ENCODE measurements around the gene RAP1B.

Gene RAP1B

GRCh38 chr12:68612202-68612601, 1.5 kb downstream of the RAP1B start:
- DNase-seq, result no peak

DNA sequence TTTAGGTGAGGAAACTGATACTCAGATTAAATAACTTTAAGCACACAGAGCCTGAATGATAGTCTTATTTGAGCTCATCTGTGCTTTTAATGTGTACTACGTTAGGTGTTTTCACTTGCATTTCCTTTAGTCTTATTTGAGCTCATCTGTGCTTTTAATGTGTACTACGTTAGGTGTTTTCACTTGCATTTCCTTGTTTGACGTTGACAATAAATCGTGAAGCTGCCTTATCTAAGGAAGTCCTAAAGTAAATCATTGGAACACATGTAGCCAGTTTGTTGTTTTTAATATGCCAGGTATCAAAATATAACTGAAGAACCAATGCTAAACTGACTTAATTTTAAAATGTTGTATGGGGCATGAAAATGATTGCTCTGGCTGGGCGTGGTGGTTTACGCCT, 2.0 kb downstream of the RAP1B start:
- no peak for DNase-seq

- peak; percentile 50 for DNase-seq
These were observed 2.7 kb downstream of the RAP1B start for GRCh38 chr12:68613209-68613904.

DNA sequence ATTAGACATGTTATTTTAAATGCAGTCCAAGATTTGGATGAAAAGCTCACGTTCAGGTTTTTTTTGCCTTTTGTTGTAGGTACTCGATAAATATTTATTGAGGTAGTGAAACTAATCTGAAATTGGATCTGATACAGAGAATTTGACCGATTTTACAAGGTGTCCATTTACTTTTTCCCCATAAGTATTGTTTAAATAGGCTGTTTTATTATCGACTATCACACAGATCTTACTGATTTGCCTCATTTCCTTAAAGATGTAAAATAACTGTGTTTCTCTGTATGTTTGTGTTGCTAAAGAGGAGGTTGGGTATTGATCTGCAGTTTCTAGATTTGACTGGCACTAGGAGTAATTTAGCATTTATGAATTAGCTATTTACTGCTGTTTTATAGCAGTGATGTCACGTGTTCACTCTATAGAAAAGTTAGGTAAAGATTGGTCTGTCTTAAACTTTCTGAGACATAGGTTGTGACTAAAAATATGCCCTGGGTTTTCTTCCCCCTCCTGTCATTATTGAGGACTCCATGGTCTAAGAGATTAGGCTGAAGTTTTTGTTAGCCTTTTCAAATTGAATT, 3.5 kb downstream of the RAP1B start:
- DNase-seq, result no peak

DNA sequence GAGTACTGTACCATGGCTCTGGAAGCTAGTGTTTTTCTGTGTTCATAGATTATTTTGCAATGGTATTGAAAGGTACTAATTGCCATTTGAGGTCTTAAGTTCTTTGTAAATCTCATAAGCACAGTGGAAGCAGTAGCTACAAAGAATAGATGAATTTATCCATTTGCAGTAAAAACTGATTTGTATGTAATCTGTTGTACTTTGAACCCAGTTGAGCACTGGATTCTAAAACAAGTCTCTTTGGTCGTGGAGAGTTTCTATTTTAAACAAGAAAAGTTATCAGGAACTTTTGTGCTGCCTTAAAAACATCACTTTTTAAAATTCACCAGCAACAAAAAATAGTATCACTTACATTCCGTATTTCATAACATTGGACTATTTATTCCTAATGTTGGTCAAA, 4.1 kb downstream of the RAP1B start:
- DNase-seq, result no peak

DNA sequence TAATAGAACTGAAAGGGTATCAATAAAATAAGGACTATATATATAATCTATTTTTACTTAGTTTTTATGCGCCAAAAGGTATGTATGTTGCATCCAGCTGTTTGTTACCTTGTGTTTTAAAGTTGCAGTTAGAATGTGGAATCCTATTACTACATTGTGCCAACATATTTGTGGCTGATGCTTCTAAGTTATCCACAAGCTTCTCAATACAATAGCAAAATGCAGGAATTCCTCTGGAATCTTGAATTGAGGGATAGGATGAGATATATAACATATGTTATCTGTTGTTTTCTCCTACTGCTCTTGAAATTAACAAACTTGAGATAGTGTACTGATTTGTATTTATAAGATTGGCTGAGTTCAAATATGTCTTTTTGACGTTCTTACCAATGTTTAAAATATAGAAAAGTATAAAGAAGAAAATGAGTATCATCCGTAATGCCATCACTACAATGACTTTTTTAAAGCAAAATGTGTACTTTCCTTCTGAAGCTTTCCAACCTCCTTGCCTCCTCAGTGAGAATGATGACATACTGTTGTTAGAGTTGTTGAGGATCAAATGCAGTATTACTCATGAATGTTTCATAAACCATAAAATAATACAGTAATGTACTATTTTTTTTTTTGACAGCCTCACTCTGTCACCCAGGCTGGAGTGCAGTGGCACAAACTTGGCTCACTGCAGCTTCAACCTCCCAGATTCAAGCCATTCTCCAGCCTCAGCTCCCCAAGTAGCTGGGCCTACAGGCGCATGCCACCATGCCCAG, 6.6 kb downstream of the RAP1B start:
- no peak for DNase-seq

DNA sequence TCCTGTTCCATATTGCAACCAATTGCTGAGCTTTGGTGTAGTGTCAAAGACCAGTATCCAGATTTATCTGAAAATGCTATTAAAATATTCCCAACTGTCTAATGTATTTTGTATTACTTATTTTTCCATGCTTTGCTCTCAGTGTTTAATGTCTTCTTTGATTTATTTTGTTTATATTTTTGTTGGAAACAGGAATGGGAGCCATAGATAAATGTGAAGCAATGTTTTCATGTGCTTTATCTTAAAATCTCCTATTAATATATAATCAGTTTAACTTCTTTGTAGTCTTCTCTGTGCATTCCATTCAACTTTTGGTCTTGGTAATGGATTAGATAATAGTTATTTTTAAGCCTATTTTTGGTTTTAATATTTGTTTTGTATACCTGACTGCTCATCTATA, 8.8 kb downstream of the RAP1B start:
- DNase-seq, result no peak

- no peak for DNase-seq
These were observed 10.1 kb downstream of the RAP1B start for GRCh38 chr12:68620519-68621471.

DNA sequence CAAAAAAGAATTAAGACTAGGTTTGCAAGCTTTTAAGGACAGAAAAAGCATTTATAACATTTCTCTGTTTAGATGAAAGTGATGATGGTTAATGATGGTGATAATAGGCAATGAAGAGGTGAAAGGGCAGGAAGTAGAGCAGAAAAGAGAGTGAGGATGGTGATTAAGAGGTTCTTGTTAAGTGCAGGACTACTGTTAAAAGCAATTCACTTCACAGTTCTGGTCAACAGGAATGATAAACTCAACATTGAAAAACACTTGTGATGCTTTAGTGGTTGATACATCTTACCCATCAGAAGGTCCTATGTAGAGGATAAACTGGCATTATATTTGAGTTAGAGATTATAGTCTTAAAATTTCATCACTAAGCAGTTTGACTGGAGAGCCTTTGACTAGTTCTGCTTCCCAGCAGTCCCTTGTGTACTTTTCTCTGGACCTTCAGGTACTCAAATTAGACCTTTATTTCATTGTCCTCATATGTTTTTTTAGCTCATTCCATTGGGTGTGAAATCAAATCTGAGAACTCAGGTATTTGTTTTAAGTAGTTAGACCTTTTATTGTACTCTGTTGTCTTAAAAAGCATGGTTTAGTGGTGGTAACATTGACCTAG, 10.9 kb downstream of the RAP1B start:
- DNase-seq, result no peak

DNA sequence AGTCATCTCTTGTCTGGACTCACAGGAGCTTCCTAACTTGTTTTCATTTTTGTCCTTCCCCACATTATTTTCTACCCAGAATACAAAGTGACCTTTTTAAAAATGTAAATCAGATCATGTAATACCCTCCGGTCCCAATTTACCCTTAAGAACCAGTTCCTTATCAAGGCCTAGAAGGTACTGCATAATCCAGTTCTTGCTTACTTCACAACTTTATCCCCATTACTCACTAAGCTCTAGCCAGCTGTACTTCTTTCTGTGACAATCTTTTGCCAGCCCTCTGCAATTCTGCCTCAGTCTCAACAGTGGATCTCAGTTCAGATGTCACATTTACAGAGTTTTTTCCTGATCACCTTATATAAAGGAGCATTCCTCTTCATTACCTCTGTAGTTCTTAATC, 11.6 kb downstream of the RAP1B start:
- DNase-seq, result no peak

DNA sequence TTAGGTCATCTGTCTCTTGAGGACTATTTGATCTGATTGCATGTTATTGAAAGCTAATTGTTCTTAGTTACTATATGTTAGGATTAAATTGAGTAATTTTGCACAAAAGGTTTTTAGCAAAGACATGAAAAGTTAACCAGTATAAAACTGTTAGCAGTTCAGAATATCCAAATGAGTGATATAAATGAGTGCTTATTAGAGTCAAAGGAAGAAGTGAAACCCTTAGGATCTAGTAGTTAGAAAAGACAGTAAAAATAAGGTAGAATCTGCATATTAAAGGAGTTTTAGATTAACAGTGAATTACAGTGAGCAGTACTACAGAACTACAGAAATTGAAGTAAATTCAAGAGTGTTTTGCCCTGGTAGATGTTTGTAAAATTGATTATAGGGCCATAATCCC, 12.4 kb downstream of the RAP1B start:
- DNase-seq, result no peak

DNA sequence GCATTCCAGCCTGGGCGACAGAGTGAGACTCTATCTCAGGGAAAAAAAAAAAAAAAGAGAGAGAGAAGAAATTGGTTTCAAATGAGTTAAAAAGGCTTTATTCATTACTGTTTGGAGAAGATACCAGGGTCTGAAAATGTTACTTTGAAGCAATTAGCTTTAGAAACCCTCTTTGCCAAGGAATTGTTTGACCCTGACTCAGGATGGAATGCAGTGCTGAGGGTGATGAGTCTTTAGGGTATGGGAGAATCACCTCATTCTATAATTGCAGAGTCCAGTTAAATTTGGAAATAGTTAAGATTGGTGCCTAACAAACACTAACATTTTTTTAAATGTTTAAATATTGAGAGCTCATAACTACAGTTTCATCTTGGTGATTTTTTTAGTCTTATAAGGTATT, 13.3 kb downstream of the RAP1B start:
- DNase-seq, result no peak

DNA sequence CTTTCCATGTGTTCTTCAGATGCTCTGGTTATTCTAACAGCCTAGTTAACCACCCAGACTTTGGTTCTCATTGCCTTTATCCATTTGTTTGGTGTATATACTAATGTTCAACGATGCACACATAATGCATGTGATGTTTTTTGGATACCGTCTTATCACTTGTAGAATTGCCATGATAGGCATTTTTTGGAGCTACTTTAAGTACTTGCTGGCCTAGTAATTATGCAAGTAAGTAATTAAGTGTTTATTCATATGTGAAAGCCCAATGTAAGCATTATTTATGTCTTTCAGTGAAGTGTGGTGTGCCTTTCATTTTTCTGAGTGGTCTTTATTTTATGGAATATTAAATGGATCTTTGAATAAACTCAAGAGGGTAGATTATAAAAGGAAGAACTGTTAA, 14.2 kb downstream of the RAP1B start:
- no peak for DNase-seq

DNA sequence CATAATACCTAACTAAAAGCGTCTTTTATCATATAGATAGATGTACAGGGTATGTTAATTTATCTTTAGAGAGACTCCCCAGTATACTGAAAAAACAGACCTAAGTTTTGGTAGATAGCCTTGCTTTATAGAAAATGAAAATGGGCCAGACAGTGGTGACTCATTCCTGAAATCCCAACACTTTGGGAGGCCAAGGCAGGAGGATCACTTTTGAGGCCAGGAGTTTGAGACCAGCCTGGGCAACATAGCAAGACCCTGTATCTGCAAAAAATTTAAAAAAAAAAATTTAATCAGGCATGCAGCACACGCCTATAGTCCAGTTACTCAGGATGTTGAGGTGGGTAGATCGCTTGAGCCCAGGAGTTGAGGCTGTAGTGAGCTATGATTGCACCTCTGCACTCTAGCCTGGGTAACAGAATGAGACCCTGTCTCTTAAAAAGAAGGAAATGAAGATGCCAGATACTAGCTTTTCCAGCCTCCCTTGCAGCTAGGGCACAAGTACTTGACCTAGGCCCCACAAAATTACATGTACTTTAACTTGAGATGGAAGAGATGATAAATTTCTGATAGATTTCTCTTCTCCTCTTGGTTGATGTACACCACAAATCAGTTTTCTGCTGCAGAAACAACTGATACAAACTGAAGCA, 17.1 kb downstream of the RAP1B start:
- DNase-seq, result no peak

DNA sequence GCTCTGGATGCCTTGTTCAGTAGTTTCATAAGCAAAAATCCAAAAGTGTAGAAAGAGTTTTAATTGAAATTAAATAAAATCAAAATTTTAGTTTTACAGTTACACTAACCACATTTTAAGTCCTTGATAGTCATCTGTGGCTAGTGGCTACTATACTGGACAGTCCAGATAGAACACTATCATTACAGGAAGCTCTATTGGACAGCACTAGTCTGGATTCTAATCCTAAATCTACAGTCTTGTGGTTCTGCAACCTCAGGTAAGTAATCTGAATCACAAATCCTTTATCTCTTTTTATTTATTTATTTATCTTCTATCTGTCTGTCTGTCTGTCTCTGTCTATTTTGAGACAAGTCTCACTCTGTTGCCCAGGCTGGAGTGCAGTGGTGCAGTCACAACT, 18.0 kb downstream of the RAP1B start:
- DNase-seq, result no peak

DNA sequence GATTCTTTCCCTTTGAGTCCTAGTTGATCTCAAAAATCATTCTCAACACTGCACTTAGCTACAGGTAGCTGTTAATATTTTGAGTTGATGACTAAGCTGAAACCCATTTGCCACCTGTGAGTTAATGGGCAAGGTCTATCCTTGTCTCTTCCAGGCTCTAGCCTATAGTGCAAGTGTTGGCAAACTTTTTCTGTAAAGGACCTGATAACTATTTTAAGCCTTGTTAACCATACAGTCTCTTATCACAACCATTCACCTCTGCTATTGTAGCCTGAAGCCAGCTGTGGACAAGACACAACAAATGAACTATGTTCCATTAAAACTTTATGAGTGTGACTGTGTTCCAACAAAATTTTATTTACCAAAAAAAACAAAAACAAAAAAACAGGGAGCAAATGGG, 19.4 kb downstream of the RAP1B start:
- DNase-seq, result no peak

DNA sequence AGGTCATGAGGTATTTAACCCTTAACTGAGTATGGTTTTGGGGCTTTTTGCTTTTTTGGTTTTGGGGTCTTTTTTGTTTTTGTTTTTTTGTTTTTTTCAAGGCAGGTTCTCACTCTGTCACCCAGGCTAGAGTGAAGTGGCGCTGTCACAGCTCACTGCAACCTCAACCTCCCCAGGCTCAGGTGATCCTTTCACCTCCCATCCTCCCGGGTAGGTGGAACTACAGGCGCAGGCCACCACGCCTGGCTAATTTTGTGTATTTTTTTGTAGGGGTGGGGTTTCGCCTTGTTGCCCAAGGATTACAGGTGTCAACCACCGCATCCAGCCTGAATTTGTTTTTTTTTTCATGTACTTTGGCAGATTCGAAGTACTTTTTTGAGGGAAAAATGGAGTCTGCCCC, 19.9 kb downstream of the RAP1B start:
- no peak for DNase-seq

GRCh38 chr12:68631227-68631626, 20.5 kb downstream of the RAP1B start:
- DNase-seq, result no peak

- no peak for DNase-seq
These were observed 21.8 kb downstream of the RAP1B start for GRCh38 chr12:68632486-68632885.

DNA sequence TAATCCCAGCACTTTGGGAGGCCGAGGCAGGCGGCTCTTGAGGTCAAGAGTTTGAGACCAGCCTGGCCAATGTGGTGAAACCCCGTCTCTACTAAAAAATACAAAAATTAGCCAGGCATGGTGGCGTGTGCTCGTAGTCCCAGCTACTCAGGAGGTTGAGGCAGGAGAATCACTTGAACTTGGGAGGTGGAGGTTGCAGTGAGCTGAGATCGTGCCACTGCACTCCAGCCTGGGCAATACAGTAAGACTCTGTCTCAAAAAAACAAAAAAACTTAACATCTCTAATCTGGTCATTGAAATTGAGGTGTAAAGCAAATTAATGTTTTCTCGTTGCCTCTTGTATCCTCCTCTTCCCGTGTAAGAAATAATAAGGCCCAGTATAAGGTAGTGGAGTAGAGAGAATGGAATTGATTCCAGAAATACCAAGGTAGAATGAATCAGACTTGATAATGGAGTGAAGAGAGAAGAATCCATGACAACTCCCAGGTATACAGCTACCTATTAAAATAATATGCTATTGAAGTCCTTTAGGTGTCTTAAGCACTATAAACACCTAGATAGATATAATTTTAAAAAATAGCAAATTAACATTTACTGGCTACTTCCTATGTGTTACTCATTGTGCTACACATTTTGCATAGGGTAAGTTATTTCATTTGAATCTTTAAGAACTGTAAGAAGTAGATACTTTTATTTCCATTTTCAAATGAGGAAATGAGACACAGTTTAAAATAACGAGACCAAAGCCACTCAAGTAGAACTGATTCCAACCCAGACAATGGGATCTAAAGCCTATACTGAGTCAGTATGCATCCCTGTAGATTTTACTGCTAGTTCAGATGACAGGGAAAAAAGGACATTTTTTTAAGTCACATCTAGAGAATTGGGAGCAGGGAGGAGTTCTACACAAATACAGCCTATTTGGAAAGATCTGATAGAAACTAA, 23.2 kb downstream of the RAP1B start:
- no peak for DNase-seq

GRCh38 chr12:68636268-68636667, 25.6 kb downstream of the RAP1B start:
- DNase-seq, result no peak

All from stimulated activated CD8-positive, alpha-beta memory T cell treated with anti-CD3 and anti-CD28 coated beads, Interleukin-4, amount 100 ng/mL, for 48 hours (primary cell).